Activated T-cell treated with anti-CD3 and anti-CD28 coated beads, Interleukin-2, amount 50 U/mL, for 24 hours (primary cell): ENCODE data around the gene GPR152.
A peak's percentile ranks its signal among the peaks of the same experiment; 100 is the strongest.

ENCODE experiments used
- DNase-seq: peaks from one replicate; pipeline ENCODE4 v3.0.0-alpha.2; 2020
- H3K27ac Mint-ChIP-seq: 2 replicates; pipeline ENCODE4 v1.8.0; 2020; ENCODE audit warnings: mild to moderate bottlenecking, mixed read lengths
- H3K27me3 Mint-ChIP-seq: 2 replicates; pipeline ENCODE4 v1.8.0; 2020; ENCODE audit warnings: mixed read lengths
- H3K36me3 Mint-ChIP-seq: 2 replicates; pipeline ENCODE4 v1.8.0; 2020; ENCODE audit warnings: low read depth, mixed read lengths
- H3K4me1 Mint-ChIP-seq: 2 replicates; pipeline ENCODE4 v1.8.0; 2020; ENCODE audit warnings: low read depth, mixed read lengths
- H3K4me3 Mint-ChIP-seq: 2 replicates; pipeline ENCODE4 v1.8.0; 2020; ENCODE audit warnings: mild to moderate bottlenecking, moderate library complexity, mixed read lengths
- H3K9me3 Mint-ChIP-seq: 2 replicates; pipeline ENCODE4 v1.8.0; 2020; ENCODE audit warnings: mixed read lengths

Gene GPR152, protein sequence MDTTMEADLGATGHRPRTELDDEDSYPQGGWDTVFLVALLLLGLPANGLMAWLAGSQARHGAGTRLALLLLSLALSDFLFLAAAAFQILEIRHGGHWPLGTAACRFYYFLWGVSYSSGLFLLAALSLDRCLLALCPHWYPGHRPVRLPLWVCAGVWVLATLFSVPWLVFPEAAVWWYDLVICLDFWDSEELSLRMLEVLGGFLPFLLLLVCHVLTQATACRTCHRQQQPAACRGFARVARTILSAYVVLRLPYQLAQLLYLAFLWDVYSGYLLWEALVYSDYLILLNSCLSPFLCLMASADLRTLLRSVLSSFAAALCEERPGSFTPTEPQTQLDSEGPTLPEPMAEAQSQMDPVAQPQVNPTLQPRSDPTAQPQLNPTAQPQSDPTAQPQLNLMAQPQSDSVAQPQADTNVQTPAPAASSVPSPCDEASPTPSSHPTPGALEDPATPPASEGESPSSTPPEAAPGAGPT

DNA sequence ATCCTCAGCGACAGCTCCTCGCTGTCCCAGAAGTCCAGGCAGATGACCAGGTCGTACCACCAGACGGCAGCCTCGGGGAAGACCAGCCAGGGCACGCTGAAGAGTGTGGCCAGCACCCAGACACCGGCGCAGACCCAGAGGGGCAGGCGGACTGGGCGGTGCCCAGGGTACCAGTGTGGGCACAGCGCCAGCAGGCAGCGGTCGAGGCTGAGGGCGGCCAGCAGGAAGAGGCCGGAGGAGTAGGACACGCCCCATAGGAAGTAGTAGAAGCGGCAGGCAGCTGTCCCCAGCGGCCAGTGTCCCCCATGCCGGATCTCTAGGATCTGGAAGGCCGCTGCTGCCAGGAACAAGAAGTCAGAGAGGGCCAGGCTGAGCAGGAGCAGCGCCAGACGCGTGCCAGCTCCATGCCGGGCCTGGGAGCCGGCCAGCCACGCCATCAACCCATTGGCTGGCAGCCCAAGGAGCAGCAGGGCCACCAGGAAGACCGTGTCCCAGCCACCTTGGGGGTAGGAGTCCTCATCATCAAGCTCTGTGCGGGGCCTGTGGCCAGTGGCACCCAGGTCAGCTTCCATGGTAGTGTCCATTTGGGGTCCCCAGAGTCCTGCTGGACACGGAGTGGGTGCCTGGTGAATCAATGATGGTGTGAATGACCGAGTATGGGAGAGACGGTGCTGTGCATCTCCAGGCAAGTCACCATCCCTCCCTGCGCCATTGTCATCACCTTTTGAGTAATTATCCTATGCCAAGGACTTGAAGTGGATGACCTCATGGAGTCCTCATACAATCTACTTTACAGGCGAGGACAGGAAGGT lies at the start of gene GPR152:
TSS of gene GPR152 (minus strand) at position 589 of the 812 bp plus-strand sequence. CDS start at position 584, 5 bp downstream.
- peak within 1 kb of the TSS; percentile 33 for H3K27ac Mint-ChIP-seq
- no peak within 1 kb of the TSS for H3K4me3 Mint-ChIP-seq
- H3K9me3 Mint-ChIP-seq: no peaks in the 10 kb centered on the region
- H3K27me3 Mint-ChIP-seq: no peaks in the 10 kb centered on the region
- H3K4me1 Mint-ChIP-seq: peaks cover 28% of the 10 kb centered on the region
- no peak for DNase-seq
- no peaks in the 10 kb centered on the region for H3K36me3 Mint-ChIP-seq

DNA sequence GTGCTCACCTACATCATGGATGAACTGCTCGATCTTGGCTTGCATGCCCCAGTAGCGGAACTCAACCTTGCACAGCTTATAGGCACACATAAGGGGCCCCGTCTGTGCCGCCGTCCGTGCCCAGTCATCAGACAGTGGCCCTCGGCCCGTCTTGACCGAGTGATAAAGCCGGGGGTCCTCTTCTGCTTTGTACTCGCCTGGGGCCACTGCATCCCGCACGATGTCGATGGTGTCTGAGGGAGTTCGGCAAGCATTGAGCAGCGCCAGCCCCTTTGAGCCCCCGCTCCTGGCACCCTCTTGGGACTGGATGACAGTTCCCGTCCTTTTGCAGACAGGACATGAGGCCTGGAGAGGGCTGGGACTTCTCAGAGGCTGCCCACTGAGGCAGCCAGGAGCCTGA lies 49.3 kb upstream of the GPR152 start:
- no peaks in the 10 kb centered on the region for H3K27me3 Mint-ChIP-seq
- H3K4me1 Mint-ChIP-seq: peaks cover 45% of the 10 kb centered on the region
- no peak for DNase-seq
- H3K36me3 Mint-ChIP-seq: peaks cover 76% of the 10 kb centered on the region
- no peaks in the 10 kb centered on the region for H3K9me3 Mint-ChIP-seq
- no peak overlapping the region for H3K4me3 Mint-ChIP-seq
- peak overlapping the region; percentile 66 for H3K27ac Mint-ChIP-seq

DNA sequence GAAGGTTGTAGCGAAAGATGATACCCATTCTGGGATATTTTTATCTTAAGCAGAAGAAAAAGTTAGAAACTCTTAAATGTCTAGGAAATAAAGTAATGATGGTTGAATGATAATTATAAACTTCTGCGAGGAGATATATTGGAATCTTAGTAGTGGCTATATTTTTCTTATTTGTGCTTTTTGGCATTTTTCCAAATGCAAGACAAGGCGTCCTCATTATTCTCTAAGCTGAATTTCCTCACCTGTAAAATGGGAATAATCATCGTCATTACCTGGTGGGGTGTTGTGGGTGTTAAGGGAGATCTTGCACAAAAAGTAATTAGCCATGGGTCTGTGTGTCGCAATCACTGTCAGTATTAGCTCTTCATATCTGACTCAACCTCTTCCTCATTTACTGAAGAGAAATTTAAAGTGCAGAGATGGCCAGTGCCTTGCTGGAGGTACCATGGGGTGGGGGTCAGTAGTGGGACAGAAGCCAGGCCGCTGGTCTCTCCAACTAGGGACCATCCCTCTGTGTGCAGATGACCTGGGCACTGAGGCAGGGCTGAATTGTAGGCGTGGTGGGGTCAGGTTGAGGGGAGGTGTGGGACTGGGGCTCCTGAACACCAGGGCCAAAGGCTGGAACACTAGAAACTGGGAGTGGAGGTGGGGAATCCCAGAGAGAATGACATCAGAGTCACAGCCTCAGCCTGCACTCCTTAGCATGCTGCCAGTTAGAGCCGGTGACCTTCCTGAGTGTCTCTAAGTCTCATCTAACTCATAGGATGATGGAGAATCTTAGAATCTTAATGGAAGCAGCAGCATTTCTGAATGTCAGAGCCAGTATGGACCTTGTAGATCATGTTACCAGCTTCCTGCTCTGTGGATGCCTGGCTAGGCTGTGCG lies 48.5 kb upstream of the GPR152 start:
- Mint-ChIP-seq H3K27me3 (no peaks in the 10 kb centered on the region), H3K4me3 (no peak overlapping the region), H3K36me3 (peaks cover 74% of the 10 kb centered on the region), H3K4me1 (peaks cover 37% of the 10 kb centered on the region), H3K9me3 (no peaks in the 10 kb centered on the region), H3K27ac (peak overlapping the region; percentile 66)
- no peak for DNase-seq

DNA sequence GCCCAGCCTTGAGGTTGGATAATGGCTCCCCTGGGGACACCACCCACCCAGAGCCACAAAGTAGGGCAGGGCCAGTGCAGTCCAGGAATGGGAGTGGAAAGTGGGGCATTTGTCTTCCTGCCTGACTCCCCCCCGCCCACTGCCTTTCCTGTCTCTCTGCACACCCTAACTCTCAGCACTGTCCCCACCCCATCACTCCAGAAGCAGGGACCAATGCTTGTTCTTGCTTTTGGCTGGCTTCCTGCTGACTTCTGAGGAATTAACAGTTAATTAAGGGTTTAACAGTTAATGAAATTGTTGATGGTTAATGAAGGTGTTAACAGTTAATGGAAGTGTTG lies 47.9 kb upstream of the GPR152 start:
- Mint-ChIP-seq H3K36me3 (peaks cover 79% of the 10 kb centered on the region), H3K4me1 (peaks cover 32% of the 10 kb centered on the region), H3K27ac (peak overlapping the region; percentile 58), H3K9me3 (no peaks in the 10 kb centered on the region), H3K27me3 (no peaks in the 10 kb centered on the region), H3K4me3 (no peak overlapping the region)
- no peak for DNase-seq

DNA sequence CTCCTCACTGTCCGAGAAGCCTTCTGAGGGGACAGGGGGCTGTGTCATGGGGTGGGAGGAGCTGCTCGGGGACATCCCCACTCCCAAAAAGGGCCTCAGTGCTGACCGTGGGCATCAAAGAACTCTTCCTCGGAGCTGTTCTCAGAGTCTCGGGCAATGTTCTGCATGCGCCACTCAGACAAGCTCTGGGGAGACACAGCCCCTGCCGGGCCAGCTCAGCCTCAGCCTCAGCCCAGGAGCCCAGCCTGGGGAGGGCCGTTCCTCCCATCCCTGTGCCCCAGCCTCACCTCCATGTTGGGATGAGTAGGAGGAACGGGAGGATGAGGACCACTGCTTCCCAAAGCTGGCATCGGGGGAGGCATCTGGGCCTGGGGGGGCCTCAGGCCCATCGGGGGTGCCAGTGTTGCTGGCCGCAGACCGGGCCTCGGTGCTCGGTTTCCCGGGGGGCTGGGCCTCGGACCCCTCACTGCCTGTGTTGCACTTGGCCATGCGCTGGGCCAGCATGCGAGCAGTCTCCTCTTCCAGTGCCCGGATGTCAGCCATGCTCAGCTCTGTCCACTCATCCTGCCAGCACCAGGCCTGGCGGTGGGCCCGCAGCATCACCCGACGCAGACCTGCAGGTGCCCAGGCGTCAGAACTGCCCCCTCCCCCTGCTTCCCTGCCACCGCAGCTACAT lies 47.4 kb upstream of the GPR152 start:
- peaks cover 83% of the 10 kb centered on the region for H3K36me3 Mint-ChIP-seq
- H3K27ac Mint-ChIP-seq: peak overlapping the region; percentile 44
- H3K4me1 Mint-ChIP-seq: peaks cover 31% of the 10 kb centered on the region
- no peak overlapping the region for H3K4me3 Mint-ChIP-seq
- H3K9me3 Mint-ChIP-seq: no peaks in the 10 kb centered on the region
- DNase-seq: no peak
- H3K27me3 Mint-ChIP-seq: no peaks in the 10 kb centered on the region

DNA sequence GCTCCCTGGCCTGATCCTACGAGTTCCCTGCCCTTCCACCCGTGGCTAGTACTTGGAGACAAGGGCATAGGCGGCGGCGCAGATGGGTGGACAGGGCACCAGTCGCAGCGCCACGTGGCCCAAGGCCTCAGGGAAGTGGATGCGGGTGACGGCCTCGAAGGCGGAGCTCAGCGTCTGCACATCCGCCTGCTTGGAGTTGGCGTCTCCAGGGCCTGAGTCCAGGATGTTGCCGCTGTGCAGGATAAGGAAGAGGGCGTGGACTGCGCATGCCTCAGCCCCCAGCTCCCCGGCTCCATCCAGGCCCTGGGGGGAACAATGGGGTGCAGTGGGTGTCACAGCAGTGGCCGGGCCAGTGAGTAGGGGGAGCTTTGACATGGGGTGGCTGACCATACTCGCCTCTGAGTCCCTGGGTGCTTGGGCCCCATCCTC lies 46.0 kb upstream of the GPR152 start:
- Mint-ChIP-seq H3K4me1 (peaks cover 29% of the 10 kb centered on the region), H3K36me3 (peaks cover 88% of the 10 kb centered on the region)

DNA sequence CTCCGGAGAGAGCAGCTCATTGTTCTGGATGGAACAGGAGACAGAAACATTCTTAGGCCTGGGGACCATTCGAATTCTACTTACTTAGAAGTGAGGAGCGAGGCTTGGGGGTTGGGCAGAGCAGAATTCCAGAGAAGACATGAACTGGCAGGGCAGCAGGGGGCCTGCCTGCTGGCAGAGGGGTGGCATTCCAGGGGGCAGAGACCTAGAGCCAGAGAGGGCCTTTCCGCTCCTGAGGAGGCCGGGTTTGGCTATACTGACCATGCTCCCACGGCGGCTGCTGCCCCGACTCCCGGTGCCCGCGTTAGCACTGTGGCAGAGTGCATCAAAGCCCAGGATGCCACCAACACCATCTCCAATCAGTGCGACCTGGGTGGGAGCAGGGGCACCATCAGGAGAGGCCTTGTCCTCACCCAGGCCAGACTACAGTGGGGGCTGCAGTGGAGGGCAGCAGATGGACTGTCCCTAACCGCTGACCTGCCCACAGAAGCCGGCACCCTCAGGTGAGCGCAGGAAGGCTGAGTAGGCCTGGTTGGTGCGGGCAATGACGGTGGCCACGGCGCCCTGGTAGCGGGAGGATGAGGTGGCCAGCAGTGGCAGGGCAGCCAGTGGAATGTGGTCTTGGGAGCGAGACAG lies 45.2 kb upstream of the GPR152 start:
- H3K36me3 Mint-ChIP-seq: peaks cover 85% of the 10 kb centered on the region

More for the DNA sequence above, 46.0 kb upstream of the GPR152 start:
- Mint-ChIP-seq H3K27me3 (no peaks in the 10 kb centered on the region), H3K9me3 (no peaks in the 10 kb centered on the region), H3K4me3 (no peak overlapping the region), H3K27ac (peak overlapping the region; percentile 22)
- no peak for DNase-seq

DNA sequence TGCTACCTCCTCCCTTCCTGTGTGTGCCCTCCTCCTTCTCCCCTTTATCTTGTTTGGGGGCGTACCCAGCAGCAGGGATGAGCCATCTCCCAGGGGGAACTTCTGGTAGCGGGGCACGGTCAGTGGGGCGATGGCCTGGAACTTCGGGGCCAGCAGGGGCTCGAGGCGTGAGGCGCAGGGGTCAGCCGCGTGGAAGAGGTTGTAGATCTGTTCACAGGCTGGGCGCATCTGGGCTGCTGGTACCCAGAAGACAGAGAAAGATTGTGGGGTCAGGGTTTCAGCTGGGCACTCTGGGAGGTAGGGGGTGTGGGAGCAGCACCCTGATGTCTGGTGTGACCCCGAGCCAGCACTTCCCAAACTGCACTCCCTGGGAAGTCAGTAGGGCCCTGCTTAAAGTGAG lies 43.6 kb upstream of the GPR152 start:
- peak overlapping the region; percentile 57 for H3K27ac Mint-ChIP-seq
- H3K9me3 Mint-ChIP-seq: no peaks in the 10 kb centered on the region
- no peak overlapping the region for H3K4me3 Mint-ChIP-seq
- peaks cover 83% of the 10 kb centered on the region for H3K36me3 Mint-ChIP-seq
- no peaks in the 10 kb centered on the region for H3K27me3 Mint-ChIP-seq
- no peak for DNase-seq
- peaks cover 9% of the 10 kb centered on the region for H3K4me1 Mint-ChIP-seq

More for the DNA sequence above, 45.2 kb upstream of the GPR152 start:
- no peaks in the 10 kb centered on the region for H3K27me3 Mint-ChIP-seq
- peaks cover 23% of the 10 kb centered on the region for H3K4me1 Mint-ChIP-seq
- no peak for DNase-seq
- H3K27ac Mint-ChIP-seq: peak overlapping the region; percentile 55
- H3K9me3 Mint-ChIP-seq: no peaks in the 10 kb centered on the region
- H3K4me3 Mint-ChIP-seq: no peak overlapping the region

DNA sequence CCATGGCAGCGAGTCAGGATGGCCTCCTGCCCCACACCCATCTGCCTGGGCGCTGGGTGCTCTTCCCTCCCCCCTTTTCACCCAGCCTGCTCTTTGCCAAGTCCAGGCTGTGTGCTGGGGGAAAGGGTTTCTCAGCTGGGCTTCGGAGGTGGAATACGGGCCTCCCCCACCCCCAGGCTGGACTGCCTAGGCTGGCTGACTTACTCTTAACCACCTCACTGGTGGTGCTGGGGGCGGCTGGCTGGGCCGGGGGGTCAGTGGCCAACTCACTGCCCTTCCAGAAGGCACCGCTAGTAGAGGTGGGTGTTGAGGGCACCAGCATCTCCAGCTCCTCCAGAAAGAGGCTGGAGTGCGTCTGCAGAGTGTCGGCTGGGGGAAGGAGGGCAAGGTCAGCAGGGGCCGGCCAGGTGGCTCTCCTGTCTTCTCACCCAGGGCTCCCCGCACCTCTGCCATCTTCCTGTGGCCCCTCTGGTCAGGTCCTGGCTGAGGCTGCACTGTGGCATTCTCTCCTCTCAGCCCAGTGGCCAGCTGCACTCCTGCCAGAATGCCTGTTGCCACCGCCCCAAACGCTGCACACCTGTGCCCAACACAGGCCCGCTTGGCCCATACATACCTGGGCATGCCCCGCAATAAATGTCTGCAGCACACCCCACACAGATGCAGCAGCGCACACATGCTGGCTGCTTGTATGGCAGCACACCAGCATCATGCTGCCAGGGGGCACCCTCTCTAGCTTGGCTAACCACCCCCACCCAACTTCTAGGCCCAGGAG lies 42.9 kb upstream of the GPR152 start:
- Mint-ChIP-seq H3K9me3 (no peaks in the 10 kb centered on the region), H3K36me3 (peaks cover 83% of the 10 kb centered on the region), H3K4me1 (peaks cover 5% of the 10 kb centered on the region), H3K4me3 (no peak overlapping the region), H3K27ac (peak overlapping the region; percentile 57), H3K27me3 (no peaks in the 10 kb centered on the region)
- DNase-seq: no peak

DNA sequence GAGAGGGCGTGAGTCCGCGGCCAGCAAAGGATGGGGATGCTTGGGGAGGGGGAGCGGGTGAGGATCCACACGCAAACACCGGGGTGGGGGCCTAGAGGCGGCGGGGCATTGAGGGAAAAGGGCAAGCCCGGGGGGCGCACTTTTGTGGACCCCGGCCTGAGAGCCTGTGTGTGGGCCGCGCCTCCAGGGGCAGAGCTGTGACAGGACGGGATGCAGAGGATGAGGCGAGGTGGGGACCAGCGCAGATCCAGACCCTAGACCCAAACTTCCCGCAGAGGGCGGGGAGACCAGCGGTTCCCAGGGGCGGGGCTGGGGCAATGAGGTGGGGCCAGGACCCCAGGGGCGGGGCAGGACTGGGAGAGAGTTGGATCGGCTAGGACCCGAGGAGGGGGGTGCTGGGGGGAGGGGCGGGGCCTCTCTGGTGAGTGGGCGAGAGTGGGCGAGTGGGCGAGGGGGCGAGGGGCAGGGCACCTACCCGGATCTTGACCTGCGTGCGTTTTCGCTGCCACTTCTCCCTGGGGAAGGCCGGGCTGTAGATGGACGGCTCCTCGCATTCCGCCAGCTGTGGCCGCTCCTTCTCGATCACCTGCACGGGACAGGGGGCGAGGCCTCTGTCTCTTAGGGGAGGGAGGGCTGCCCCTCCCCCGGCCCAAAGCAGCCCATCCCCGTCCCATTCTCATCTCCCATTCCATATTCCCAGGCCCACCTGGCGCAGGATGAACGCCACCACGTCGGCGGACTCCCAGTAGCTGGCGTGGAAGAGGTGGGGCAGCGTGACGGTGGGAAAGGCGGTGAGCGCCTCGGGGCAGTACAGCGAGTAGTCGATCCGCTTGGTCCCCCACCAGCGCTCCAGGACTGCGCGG lies 42.1 kb upstream of the GPR152 start:
- H3K4me3 Mint-ChIP-seq: no peak overlapping the region
- H3K9me3 Mint-ChIP-seq: no peaks in the 10 kb centered on the region
- peak overlapping the region; percentile 55 for H3K27ac Mint-ChIP-seq
- DNase-seq: no peak
- no peaks in the 10 kb centered on the region for H3K27me3 Mint-ChIP-seq
- peaks cover 11% of the 10 kb centered on the region for H3K4me1 Mint-ChIP-seq
- peaks cover 85% of the 10 kb centered on the region for H3K36me3 Mint-ChIP-seq

DNA sequence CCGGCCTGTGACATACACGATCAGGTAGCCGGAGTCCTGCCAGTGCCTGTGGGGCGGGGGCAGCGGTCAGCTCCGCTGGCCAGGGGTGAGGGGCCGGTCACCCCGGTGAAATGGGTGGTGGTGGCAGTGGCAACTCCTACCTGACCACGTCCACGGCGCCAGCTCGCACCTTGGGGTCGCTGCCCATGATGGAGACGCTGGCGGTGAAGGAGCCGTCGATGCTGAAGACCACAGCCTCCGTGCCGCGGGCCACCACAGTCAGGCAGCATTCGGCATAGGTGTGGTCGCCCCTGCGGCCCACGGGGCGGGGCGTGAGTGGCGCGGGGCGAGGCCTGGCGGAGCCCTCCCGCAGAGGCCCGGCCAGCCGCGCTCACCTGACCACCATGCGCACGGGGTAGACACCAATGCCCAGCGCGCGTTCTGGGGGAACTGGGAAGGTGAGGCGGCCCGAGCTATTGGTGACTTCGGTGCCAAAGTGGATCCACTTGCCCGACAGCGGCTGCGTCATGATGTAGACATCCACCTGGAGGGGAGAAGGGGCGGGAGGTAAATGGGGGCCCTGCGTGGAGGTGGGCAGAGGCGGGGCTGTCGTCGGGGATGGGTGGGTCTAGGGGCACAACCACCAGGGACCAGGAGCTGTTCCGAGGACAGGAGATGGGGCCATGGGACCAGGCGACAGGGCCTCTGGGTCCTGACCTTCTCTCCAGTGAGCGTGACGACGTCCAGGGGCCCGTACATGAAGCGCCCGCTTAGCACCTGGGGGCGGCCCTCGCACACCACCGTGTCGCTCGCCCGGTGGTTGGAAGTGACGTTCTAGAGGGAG lies 41.2 kb upstream of the GPR152 start:
- Mint-ChIP-seq H3K36me3 (peaks cover 87% of the 10 kb centered on the region), H3K27ac (peak overlapping the region; percentile 44), H3K9me3 (no peaks in the 10 kb centered on the region), H3K27me3 (no peaks in the 10 kb centered on the region), H3K4me3 (no peak overlapping the region), H3K4me1 (peaks cover 16% of the 10 kb centered on the region)
- DNase-seq: no peak
